Measurements from ENCODE around the gene C17orf100.

- TF ChIP-seq CTCF (IDR thresholded peaks at IDR 0.05) (no peak), POLR2A (IDR thresholded peaks at IDR 0.05) (no peak)
Measured at GRCh38 chr17:6626616-6627015, 24.9 kb upstream of the C17orf100 start.
